Parathyroid adenoma (tissue), 2 donors: Measurements from ENCODE around the gene RPS6KB2.

Source experiments
- H2AFZ ChIP-seq: fragments of 300-600 bp; sonication (generic); one replicate; pipeline ENCODE4 v1.7.0; 2017; ENCODE audit warnings: antibody characterized with exemption, mild to moderate bottlenecking
- H3K27ac ChIP-seq: fragments of 300-600 bp; sonication (generic); one replicate; pipeline ENCODE4 v1.7.0; 2017
- H3K27me3 ChIP-seq: fragments of 300-600 bp; sonication (generic); one replicate; pipeline ENCODE4 v1.7.0; 2017; ENCODE audit warnings: low read length; ENCODE audit not compliant: control insufficient read depth, insufficient read depth
- H3K36me3 ChIP-seq: fragments of 300-600 bp; sonication (generic); one replicate; pipeline ENCODE4 v1.7.0; 2017; ENCODE audit warnings: low read length; ENCODE audit not compliant: control insufficient read depth, insufficient read depth
- H3K4me1 ChIP-seq: fragments of 300-600 bp; sonication (generic); one replicate; pipeline ENCODE4 v1.7.0; 2017; ENCODE audit warnings: control low read depth
- H3K4me2 ChIP-seq: fragments of 300-600 bp; sonication (generic); one replicate; pipeline ENCODE4 v1.7.0; 2017; ENCODE audit warnings: low read length
- H3K4me3 ChIP-seq: fragments of 300-600 bp; sonication (generic); one replicate; pipeline ENCODE4 v1.7.0; 2017; ENCODE audit warnings: low read depth, low read length
- H3K79me2 ChIP-seq: fragments of 300-600 bp; sonication (generic); one replicate; pipeline ENCODE4 v1.7.0; 2017; ENCODE audit warnings: control low read depth
- H3K9ac ChIP-seq: fragments of 300-600 bp; sonication (generic); one replicate; pipeline ENCODE4 v1.7.0; 2017; ENCODE audit warnings: mild to moderate bottlenecking
- H3K9me3 ChIP-seq: fragments of 300-600 bp; sonication (generic); one replicate; pipeline ENCODE4 v1.7.0; 2017; ENCODE audit warnings: low read length; ENCODE audit not compliant: control insufficient read depth
- CTCF ChIP-seq: fragments of 300-600 bp; sonication (generic); IDR thresholded peaks from one replicate; pipeline ENCODE4 v1.7.0; 2017; ENCODE audit warnings: antibody characterized with exemption, mild to moderate bottlenecking
- donor health status: primary hyperparathyroidism.

The RPS6KB2 gene

GRCh38 chr11:67455054-67455453 is 26.8 kb downstream of the RPS6KB2 start, which contains the start of gene CABP4:
TSS of gene CABP4 (plus strand) at chr11:67455354. CDS start at chr11:67455424, 70 bp downstream.
- H3K4me1 ChIP-seq = no peaks in the 10 kb centered on the region
- H3K4me3 ChIP-seq = no peak within 1 kb of the TSS
- no peak within 1 kb of the TSS for H3K4me2 ChIP-seq
- no peak within 1 kb of the TSS for H2AFZ ChIP-seq
- H3K36me3 ChIP-seq = no peaks in the 10 kb centered on the region
- H3K27me3 ChIP-seq = no peaks in the 10 kb centered on the region
- TF ChIP-seq CTCF = no peak
- no peaks in the 10 kb centered on the region for H3K79me2 ChIP-seq
- H3K9ac ChIP-seq = no peak within 1 kb of the TSS
- H3K27ac ChIP-seq = no peak within 1 kb of the TSS
- no peaks in the 10 kb centered on the region for H3K9me3 ChIP-seq

GRCh38 chr11:67456068-67456705 is 27.9 kb downstream of the RPS6KB2 start:
- H3K9me3 ChIP-seq = no peaks in the 10 kb centered on the region

GRCh38 chr11:67457453-67457852 is 29.2 kb downstream of the RPS6KB2 start:
- no peaks in the 10 kb centered on the region for H3K36me3 ChIP-seq
- H3K27ac ChIP-seq = no peak overlapping the region
- no peak overlapping the region for H3K4me3 ChIP-seq
- H3K9me3 ChIP-seq = no peaks in the 10 kb centered on the region
- no peaks in the 10 kb centered on the region for H3K79me2 ChIP-seq
- no peaks in the 10 kb centered on the region for H3K27me3 ChIP-seq
- no peak overlapping the region for H2AFZ ChIP-seq
- H3K4me2 ChIP-seq = no peak overlapping the region
- no peak overlapping the region for H3K9ac ChIP-seq
- no peaks in the 10 kb centered on the region for H3K4me1 ChIP-seq
- no peak for TF ChIP-seq CTCF

More at GRCh38 chr11:67456068-67456705, 27.9 kb downstream of the RPS6KB2 start:
- TF ChIP-seq CTCF = no peak
- H3K4me3 ChIP-seq = no peak overlapping the region
- H3K79me2 ChIP-seq = no peaks in the 10 kb centered on the region
- no peaks in the 10 kb centered on the region for H3K4me1 ChIP-seq
- no peaks in the 10 kb centered on the region for H3K36me3 ChIP-seq
- H3K27ac ChIP-seq = no peak overlapping the region
- no peak overlapping the region for H3K9ac ChIP-seq
- no peaks in the 10 kb centered on the region for H3K27me3 ChIP-seq
- H2AFZ ChIP-seq = no peak overlapping the region
- H3K4me2 ChIP-seq = no peak overlapping the region

GRCh38 chr11:67458266-67458665 is 30.0 kb downstream of the RPS6KB2 start:
- H2AFZ ChIP-seq = no peak overlapping the region
- no peaks in the 10 kb centered on the region for H3K9me3 ChIP-seq
- H3K9ac ChIP-seq = no peak overlapping the region
- no peaks in the 10 kb centered on the region for H3K36me3 ChIP-seq
- no peak overlapping the region for H3K4me2 ChIP-seq
- no peak overlapping the region for H3K4me3 ChIP-seq
- no peak overlapping the region for H3K27ac ChIP-seq
- no peaks in the 10 kb centered on the region for H3K4me1 ChIP-seq
- TF ChIP-seq CTCF = no peak
- H3K27me3 ChIP-seq = no peaks in the 10 kb centered on the region
- H3K79me2 ChIP-seq = no peaks in the 10 kb centered on the region

GRCh38 chr11:67463186-67463585 is 34.9 kb downstream of the RPS6KB2 start:
- no peak overlapping the region for H3K9ac ChIP-seq
- no peaks in the 10 kb centered on the region for H3K27me3 ChIP-seq
- H3K9me3 ChIP-seq = no peaks in the 10 kb centered on the region
- no peak overlapping the region for H3K4me3 ChIP-seq
- H2AFZ ChIP-seq = no peak overlapping the region
- H3K4me1 ChIP-seq = no peaks in the 10 kb centered on the region
- no peak for TF ChIP-seq CTCF
- H3K4me2 ChIP-seq = no peak overlapping the region
- no peaks in the 10 kb centered on the region for H3K79me2 ChIP-seq
- H3K36me3 ChIP-seq = no peaks in the 10 kb centered on the region
- no peak overlapping the region for H3K27ac ChIP-seq
